HL-60 (cell line): ENCODE data around the gene CCZ1.
"Not testable (repeated sequence)": the region's sequence is repeated elsewhere in the genome, so short reads cannot be mapped to it uniquely, and the experiment has no call there.

ENCODE experiments used
- DNase-seq, 2 experiments: peaks; one replicate each; pipeline ENCODE4 v3.0.0-alpha.2; 2010 to 2020; ENCODE audit warnings: low read depth in 1 of 2, low spot score in 1 of 2
- H3K27ac ChIP-seq: fragments of 250-450 bp; sonication (Bioruptor Pico); replicated peaks from 2 replicates; pipeline ENCODE4 v1.5.1; 2020; ENCODE audit warnings: mild to moderate bottlenecking, moderate library complexity
- H3K27me3 ChIP-seq: fragments of 250-450 bp; sonication (Bioruptor Pico); 2 replicates; pipeline ENCODE4 v1.5.1; 2021; ENCODE audit warnings: mild to moderate bottlenecking, moderate library complexity; ENCODE audit not compliant: insufficient read depth, poor library complexity, severe bottlenecking
- H3K4me3 ChIP-seq: replicated peaks from 2 replicates; pipeline ENCODE4 v1.5.1; 2011; ENCODE audit warnings: mild to moderate bottlenecking, control low read depth, low read length; ENCODE audit not compliant: insufficient read depth
- CTCF ChIP-seq: IDR thresholded peaks from one replicate; pipeline ENCODE4 v1.5.1; 2011; ENCODE audit warnings: low read length, control low read depth, inconsistent platforms; ENCODE audit not compliant: insufficient read depth
- GABPA ChIP-seq: IDR thresholded peaks from 2 replicates; pipeline ENCODE4 v1.6.1; 2012; ENCODE audit warnings: low read depth
- POLR2AphosphoS5 ChIP-seq: IDR thresholded peaks from 2 replicates; pipeline ENCODE4 v1.6.1; 2012; ENCODE audit warnings: low read depth
- SPI1 ChIP-seq: IDR thresholded peaks from 2 replicates; pipeline ENCODE4 v1.6.1; 2012; ENCODE audit warnings: low read depth, mild to moderate bottlenecking, borderline replicate concordance
- long read RNA-seq: library from polyadenylated mRNA; unstranded; transcript quantifications from one replicate; pipeline ENCODE4 v2.0.0, GENCODE V29; 2020
- TF ChIP-seq, protein P1 (sequence below): IDR thresholded peaks from 2 replicates; pipeline ENCODE4 v1.6.1; 2012; ENCODE audit warnings: low read depth; ENCODE audit not compliant: insufficient replicate concordance

Gene CCZ1
- long read RNA-seq, transcript CCZ1-201 (15 exons, 1,802 nt): major isoform, 14 of 14 reads
- long read RNA-seq, partial matches to known transcripts: 0 of 14 reads
- long read RNA-seq, other reads (novel, unspliced or antisense): 0 of 14 reads

GRCh38 chr7:5898480-5899224 is at the start of gene CCZ1:
Gene CCZ1, plus strand, starts transcription at chr7:5898733. Its CDS starts 67 bp downstream, at chr7:5898800.
- Histone ChIP-seq H3K27ac (peak within 1 kb of the TSS; percentile 52), H3K4me3 (peak within 1 kb of the TSS; percentile 30)
- not testable (repeated sequence) for H3K27me3 ChIP-seq
- peak; percentile 55 to 86 for DNase-seq
- TF ChIP-seq GABPA (peak; percentile 79), SPI1 (peak; percentile 28; the same call in 1 of the 2 replicates), POLR2AphosphoS5 (peak; percentile 61; the same call in 1 of the 2 replicates)

DNA sequence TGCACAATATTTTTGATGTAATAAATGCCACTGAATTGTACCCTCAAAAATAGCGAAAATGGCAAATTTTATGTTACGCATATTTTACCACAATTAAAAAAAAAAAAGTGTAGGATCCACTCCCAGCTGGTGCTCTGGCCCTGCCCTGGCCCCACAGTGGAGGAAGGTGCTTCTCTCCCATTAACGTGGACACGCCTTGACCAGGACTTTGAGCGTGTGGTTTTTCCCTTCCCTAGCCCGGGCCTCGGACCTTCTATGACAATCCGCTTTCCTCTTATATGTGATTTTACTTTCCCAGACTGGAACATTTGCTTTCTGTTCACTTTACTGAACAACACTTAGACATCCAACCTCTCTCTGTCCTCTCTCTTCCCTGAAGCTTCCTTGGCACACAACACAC is 47.6 kb upstream of the CCZ1 start:
- no peak overlapping the region for H3K4me3 ChIP-seq
- H3K27ac ChIP-seq: no peak overlapping the region
- H3K27me3 ChIP-seq: no peaks in the 10 kb centered on the region
- DNase-seq: no peak
- TF ChIP-seq SPI1: no peak
- no peak for TF ChIP-seq POLR2AphosphoS5
- no peak for TF ChIP-seq GABPA

DNA sequence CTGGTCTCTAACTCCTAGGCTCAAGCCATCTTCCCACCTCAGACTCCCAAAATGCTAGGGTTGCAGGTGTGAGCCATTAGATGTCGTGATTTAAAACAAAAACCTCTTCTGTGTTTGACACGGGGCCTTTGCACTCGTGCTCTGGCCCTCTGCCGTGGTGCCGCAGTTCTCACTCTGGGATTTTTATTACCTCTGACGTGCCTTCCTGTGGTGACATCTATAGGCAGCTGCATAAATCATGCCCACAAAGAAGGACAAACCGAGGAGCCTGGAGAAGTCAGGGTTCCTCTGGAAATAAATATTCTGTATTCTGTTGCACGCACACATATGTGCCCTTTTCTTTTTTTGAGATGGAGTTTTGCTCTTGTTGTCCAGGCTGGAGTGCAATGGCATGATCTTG is 43.8 kb upstream of the CCZ1 start:
- Histone ChIP-seq H3K27me3 (no peaks in the 10 kb centered on the region), H3K4me3 (no peak overlapping the region), H3K27ac (no peak overlapping the region)
- DNase-seq: no peak
- TF ChIP-seq CTCF (no peak), POLR2AphosphoS5 (no peak), SPI1 (no peak), GABPA (no peak)
- TF ChIP-seq, protein P1, sequence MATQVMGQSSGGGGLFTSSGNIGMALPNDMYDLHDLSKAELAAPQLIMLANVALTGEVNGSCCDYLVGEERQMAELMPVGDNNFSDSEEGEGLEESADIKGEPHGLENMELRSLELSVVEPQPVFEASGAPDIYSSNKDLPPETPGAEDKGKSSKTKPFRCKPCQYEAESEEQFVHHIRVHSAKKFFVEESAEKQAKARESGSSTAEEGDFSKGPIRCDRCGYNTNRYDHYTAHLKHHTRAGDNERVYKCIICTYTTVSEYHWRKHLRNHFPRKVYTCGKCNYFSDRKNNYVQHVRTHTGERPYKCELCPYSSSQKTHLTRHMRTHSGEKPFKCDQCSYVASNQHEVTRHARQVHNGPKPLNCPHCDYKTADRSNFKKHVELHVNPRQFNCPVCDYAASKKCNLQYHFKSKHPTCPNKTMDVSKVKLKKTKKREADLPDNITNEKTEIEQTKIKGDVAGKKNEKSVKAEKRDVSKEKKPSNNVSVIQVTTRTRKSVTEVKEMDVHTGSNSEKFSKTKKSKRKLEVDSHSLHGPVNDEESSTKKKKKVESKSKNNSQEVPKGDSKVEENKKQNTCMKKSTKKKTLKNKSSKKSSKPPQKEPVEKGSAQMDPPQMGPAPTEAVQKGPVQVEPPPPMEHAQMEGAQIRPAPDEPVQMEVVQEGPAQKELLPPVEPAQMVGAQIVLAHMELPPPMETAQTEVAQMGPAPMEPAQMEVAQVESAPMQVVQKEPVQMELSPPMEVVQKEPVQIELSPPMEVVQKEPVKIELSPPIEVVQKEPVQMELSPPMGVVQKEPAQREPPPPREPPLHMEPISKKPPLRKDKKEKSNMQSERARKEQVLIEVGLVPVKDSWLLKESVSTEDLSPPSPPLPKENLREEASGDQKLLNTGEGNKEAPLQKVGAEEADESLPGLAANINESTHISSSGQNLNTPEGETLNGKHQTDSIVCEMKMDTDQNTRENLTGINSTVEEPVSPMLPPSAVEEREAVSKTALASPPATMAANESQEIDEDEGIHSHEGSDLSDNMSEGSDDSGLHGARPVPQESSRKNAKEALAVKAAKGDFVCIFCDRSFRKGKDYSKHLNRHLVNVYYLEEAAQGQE: no peak

DNA sequence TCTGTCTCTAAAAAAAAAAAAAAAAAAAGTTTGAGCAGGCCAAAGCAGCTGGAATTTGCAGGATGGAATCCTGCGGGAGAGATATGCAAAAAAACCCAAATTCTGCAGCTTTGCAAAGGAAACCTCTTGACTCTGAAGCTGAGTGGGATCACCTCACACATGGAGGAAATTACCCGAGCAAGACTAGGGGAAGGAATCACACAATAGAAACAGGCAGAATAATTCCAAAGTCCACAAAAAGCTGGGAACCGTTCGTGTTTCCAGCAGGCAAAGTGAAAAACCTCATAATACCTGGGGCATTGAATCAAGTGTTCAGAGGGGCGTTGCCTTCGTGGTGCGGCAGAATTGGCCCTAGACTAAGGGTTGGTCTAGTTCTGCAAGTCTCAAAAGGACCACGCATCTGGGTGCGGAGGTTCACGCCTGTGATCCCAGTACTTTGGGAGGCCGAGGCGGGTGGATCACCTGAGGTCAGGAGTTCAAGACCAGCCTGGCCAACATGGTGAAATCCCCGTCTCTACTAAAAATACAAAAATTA is 41.4 kb upstream of the CCZ1 start:
- H3K27me3 ChIP-seq, DNase-seq, H3K27ac ChIP-seq, H3K4me3 ChIP-seq: not testable (repeated sequence)

- DNase-seq, H3K27me3 ChIP-seq, H3K4me3 ChIP-seq, H3K27ac ChIP-seq: not testable (repeated sequence)
Measured at GRCh38 chr7:5858494-5858893, 40.0 kb upstream of the CCZ1 start.

DNA sequence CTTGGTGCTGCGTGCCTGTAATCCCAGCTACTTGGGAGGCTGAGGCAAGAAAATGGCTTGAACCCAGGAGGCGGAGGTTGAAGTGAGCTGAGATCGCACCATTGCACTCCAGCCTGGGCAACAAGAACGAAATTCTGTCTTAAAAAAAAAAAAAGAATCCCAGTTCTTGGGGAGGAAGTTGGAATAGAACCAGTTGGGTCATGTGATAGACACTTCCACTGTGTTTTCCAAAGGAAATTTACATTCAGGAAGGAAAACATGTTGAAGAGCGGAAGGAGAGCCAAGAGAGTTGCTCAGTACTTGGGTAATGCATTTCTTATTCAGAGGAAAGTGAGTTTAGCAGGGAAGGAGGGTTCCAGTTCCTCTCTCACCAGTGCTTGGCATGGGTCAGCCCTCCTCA is 37.3 kb upstream of the CCZ1 start:
- H3K4me3 ChIP-seq, DNase-seq, H3K27ac ChIP-seq, H3K27me3 ChIP-seq: not testable (repeated sequence)

DNA sequence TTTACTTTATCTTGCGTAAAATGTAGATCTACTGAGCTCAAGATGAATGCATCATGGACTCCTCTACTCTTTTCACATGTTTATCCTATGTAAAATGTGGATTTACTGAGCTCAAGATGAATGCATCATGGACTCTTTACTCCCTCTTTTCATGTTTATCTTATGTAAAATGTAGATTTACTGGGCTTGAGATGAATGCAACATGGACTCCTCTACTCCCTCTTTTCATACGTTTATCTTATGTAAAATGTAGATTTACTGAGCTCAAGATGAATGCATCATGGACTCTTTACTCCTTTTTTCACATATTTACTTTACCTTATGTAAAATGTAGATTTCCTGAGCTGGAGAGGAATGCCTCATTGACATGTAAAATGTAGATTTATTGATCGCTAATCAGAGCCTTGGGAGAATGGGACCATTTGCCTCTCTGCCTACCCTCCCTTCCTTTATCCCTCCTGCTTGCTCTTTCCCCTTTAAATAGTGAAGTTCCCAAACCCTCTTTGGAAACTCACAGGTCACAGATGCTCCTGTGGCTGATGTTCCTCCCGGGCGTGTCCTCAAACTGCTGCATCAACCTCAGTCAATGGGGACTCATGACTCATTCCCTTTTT is 35.7 kb upstream of the CCZ1 start:
- DNase-seq, H3K27ac ChIP-seq, H3K27me3 ChIP-seq, H3K4me3 ChIP-seq: not testable (repeated sequence)

DNA sequence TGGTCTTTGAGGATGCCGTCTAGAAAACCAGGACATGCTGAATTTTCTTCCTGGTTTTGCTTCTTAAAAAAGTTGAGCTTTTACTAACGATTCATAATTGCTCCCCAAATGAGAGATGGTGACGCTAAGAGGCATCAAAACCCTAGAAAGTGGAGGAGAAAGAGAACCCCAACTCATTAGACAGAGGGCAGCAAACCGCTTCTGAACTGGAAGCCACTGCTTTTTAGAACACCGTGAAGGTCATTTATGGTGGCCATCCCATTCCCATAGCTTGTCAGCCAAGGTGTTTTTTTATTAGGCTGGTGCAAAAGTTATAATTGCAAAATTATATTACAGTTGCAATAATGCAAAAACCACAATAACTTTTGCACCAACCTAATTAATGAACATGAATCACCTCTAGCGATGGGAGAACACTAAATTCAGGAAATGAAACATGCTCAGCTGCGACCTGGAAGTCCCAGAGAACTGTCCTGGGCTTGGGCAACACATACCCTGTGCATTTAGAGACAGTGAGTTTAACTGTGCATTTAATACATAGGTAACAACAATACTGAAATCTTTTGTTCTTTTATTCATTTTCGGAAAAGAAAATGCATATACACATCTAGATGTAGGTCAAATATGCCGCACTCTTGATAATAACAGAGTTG is 33.1 kb upstream of the CCZ1 start:
- not testable (repeated sequence) for H3K27me3 ChIP-seq, H3K4me3 ChIP-seq, DNase-seq

More for the DNA sequence above, 33.1 kb upstream of the CCZ1 start:
- not testable (repeated sequence) for H3K27ac ChIP-seq
